Measurements from ENCODE around the gene TOR1A.

The TOR1A gene

DNA sequence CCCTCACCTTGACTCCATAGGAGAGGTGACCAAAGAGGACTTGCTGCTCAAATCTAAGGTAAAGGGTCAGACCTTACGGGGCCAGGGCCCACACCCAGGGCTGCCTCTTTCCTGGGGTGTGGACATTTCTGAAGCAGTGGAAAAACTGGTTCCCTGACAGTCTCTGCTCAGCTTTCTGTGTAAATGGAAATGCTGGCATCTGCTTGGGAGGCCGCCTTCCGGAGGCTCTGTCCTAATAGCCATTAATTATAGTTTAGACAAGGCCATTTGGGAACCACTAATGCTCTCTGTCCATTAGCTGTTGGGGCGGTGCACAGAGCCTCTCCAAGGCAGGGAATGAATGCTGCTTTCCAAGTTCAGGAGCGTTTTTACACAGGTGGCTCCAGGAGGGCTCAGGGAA lies 28.6 kb upstream of the TOR1A start:
- DNase-seq (ENCODE audit: low read depth) = no peak

- no peak for DNase-seq (ENCODE audit: low read depth)
Observed at GRCh38 chr9:129851821-129852220, 27.9 kb upstream of the TOR1A start.

- DNase-seq (ENCODE audit: low read depth) = no peak
Observed at GRCh38 chr9:129850821-129851550, 27.1 kb upstream of the TOR1A start.

GRCh38 chr9:129849901-129850300 lies 26.0 kb upstream of the TOR1A start:
- DNase-seq (ENCODE audit: low read depth) = no peak

DNA sequence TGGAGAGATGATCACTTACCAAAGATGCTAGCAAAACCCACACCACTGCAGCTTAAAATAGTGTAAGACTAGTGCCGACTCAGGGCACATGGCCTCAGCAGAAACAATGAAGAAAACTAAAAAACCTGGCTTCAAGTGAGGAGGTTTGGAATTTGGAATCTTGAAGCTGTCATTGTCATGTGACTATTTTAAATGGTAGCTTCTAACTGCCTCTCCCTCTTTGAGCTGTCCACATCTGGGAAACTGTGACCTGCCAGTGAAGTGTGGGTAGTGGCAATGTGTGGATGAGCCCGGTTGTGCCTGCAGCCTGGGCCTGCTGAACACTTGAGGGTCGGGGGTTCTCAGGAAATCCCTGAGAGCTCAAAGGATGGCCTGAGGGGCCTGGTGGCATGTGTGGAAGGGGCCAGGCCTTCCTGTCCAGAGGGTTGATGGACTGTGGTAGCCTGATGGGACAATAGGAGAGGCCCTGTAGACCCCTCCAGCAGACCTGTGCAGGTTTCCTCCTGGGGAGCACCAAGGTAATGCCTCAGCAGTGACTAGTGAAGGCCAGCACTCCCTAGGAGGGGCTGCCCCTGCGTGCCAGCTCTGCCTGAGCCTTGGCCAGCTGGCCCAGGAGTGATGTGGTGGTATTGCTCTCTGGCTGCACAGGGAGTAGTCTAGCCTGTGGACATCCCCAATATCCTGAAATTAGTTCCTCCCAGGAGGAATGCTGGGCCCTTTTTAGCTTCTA lies 24.9 kb upstream of the TOR1A start:
- DNase-seq (ENCODE audit: low read depth) = no peak

GRCh38 chr9:129845373-129845772 lies 21.4 kb upstream of the TOR1A start:
- no peak for DNase-seq (ENCODE audit: low read depth)

- no peak for DNase-seq (ENCODE audit: low read depth)
Observed at GRCh38 chr9:129841071-129841470, 17.1 kb upstream of the TOR1A start.

DNA sequence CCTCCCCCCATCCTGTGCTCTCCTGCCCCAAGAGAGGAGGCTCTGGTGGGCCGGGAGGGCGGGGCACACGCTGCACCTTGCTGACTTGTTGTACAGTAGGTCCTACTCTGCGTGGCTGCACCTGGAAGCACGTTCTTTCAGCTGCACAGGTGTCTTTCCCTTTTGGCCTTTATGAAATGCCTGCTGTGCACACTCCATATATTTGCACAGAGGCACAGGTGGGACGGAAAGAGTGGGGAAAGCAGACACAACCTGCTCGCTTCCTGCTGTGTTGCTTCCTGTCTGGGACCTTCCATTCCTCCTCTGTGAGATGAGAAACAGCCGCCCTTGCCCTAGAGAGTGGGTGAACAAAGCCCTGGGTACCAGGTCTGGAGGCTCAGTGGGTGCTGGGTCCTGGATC lies 16.1 kb upstream of the TOR1A start:
- DNase-seq (ENCODE audit: low read depth) = no peak

DNA sequence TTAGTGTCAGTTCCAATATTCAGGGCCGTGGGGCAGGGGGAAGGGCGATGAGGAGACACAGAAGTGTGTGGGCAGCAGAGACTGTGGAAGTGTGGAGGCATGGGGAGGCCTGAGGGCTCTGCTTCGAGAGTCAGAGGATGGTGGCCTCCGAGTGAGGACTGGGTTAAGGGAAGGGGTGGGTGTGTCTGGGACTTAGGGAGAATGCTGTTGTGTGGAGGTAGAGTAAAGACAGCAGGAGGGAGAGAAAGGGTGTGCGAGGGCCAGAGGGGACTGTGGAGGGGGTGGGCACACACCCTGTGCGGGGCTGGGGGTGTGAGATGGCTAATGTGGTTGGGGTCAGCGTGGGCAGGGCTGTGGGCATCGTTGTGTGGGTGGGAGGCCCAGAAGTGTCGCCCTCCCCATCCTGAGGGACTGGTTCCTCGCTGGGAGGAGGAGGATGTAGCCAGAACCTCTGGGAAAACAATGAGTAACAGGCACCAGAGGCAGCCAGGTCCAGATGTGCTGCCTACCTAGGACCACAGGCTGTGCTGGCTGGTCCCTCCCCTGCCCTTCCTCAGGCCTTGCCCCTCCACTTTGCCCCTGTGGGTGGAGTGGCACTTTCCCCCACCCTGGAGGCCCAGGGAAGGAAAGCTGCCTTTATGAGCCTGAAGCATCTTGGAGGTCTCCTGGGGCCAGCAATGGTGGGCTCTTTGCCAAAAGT lies 15.5 kb upstream of the TOR1A start:
- no peak for DNase-seq (ENCODE audit: low read depth)

DNA sequence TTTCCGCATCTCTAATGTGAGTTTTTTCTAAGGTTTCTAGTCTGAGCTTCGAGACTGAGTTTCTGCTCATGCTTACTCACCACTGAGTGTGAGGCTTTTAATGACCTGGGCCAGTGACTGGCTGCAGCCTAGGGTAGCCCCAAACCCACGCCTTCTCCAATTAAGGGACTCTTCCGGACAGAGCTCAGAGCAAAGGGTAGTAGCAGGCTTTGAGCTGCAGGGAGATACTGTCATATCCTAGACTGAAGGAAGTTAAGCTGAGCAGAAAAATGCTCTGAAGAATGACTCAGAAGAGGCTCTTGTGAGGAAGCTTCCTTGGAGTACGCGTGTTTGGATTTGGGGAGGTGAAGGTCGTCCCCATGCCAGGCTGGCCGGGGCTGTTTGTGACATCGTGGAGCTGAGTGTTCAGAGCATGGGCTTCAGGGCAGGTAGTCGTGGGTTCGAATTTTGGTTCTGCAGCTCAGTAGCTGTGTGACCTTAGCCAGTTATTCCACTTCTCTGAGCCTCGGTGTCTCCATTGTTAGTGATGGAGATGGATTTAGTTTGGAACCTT lies 14.8 kb upstream of the TOR1A start:
- DNase-seq (ENCODE audit: low read depth) = peak; percentile 91

GRCh38 chr9:129836311-129837007 lies 12.5 kb upstream of the TOR1A start:
- DNase-seq (ENCODE audit: low read depth) = no peak

- DNase-seq (ENCODE audit: low read depth) = no peak
Observed at GRCh38 chr9:129835860-129836223, 11.9 kb upstream of the TOR1A start.

DNA sequence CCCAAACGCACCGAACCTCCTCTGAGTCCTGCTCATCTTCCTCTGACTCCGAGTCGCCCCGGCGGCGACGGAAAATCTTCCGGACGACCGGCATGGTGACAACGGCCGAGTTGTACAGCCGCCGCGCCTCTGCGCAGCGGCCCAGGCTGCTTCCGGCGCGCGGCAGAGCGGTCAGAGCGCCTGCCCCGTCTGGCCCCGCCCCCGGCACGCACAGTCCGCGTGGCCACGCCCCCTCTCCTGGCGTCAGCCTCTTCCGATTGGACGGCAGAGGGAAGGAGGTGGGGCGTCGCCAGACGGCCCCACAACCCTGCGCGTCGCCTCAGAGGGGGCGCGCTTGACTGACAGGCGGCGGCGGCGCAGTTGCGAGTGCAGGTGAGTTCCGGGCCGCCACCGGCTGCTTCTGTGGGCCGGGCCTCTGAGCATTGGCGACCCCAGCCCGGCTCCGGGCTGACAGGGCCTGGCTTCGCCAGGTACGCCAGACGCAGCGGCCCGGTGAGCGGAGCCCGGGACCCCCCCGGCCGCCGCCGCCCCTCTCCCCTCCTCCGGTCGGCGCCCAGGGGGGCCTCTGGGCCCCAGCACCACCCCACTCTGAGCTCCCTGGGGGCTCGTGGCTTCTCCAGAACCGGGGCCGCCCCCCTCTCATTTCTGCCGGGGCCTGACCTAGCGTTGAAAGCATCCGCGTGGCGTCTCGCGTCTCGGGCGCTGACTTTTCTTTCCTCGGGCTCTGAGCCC lies 11.4 kb upstream of the TOR1A start, which contains the start of the genes C9orf78 and USP20:
Gene C9orf78 (minus strand): TSS at position 148 of the 732 bp plus-strand sequence. CDS start 54 bp downstream, at position 94.
Gene USP20 (plus strand): TSS at position 331 of the 732 bp plus-strand sequence. CDS start 17,098 bp downstream, outside the sequence.
- peak; percentile 65 for DNase-seq (ENCODE audit: low read depth)

DNA sequence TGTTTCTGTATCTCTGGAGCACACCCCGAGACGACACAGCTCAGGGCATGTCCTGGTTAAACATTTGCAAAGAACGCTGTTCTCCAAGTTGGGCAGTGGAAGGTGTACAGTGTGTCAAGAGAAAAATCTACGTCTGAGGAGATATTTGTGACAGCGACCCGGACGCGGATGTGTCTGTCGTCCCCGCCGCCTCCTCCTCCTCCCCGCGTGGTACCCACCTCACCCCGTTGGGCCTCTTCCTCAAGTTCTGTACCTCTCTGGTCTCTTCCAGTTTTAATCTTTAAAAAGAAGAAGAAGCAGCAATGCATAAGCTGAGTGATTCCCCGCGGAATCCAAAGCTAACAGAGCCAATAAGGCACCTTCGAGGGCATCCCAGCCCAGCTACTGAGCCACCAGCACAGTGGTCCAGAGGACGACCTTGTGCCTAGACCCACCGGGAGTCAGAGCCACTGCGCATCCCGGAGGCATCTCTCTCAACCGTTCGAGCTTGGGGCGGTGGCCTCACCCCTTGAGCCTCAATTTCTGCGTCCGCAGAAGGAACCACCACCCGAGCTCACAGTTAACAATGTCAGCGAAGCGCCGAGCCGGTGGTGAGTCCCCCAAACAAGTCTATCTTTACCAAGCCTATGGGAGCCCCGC lies 10.7 kb upstream of the TOR1A start:
- DNase-seq (ENCODE audit: low read depth) = no peak

DNA sequence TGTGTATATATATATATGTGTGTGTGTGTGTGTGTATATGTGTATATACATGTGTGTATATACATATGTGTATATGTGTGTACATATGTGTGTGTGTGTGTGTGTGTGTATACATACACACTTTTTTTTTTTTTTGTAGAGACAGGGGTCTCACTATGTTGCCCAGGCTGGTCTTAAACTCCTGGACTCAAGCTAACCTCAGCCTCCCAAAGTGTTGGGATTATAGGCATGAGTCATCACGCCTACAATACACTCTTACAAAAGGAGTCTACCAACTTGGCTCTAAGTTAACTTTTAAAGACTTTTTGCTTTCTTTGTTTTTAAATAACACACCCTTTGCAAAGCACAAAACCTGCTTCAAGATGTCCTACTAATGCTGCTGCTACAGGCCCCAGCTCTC lies 9.0 kb upstream of the TOR1A start:
- no peak for DNase-seq (ENCODE audit: low read depth)

DNA sequence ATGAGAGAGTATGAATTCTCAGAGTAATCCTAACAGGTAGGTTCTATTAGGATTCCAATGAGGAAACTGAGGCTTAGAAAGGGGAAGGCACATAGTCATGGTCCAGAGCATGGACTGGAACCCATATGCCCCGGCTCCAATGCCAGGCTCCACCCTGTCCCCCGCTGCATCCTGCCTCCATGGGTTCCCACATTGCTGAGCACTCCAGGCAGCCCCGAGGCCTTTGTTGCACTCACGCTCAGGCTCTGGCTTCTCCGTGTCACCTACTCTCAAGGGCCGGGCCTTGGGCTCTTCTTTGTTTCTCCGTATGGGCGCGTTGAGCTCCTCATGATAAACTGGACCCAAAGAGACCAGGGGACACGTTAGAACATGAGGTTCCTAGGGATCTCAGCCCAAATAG lies 5.0 kb upstream of the TOR1A start:
- DNase-seq (ENCODE audit: low read depth) = no peak

- DNase-seq (ENCODE audit: low read depth) = no peak
Observed at GRCh38 chr9:129828051-129828450, 4.1 kb upstream of the TOR1A start.

DNA sequence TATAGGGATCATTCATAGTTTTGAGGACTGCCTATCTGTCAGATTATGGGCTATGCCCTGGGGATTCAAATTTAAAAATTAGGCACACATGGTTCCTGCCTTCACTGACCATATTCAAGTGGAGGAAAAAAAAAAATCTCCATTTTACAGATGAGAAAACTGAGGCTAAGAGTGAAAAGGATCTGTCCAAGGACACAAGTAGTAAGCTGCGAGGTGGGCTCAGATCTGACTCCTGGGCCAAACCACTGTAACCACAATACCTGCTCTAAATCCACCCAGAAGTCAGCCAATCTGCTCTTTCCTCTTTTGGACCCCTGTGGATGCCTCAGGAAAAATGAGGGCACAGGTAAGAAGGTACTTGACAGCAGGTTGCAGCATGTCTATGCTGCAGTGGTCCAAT lies 2.8 kb upstream of the TOR1A start:
- no peak for DNase-seq (ENCODE audit: low read depth)

- DNase-seq (ENCODE audit: low read depth) = no peak
Observed at GRCh38 chr9:129826344-129826743, 2.4 kb upstream of the TOR1A start.

DNA sequence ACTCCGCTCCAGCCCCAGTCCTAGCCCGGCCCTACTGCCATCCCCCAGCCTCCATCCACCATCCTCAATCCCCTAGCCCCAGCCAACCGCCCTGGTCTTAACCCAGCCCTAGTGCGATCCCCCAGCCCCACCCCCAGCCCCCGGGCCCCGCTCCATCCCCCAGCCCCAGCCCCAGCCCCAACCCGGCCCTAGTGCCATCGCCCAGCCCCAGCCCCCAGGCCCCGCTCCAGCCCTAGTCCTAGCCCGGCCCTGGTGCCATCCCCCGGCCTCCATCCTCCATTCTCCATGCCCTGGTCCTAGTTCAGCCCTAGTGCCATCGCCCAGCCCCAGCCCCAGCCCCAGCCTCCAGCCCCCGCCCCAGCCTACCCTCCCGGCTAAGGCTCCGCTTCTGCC lies 398 bp downstream of the TOR1A start:
- no peak for DNase-seq (ENCODE audit: low read depth)
